ENCODE data around the gene IFFO2.
A peak's percentile ranks its signal among the peaks of the same experiment; 100 is the strongest.

IFFO2 gene

DNA sequence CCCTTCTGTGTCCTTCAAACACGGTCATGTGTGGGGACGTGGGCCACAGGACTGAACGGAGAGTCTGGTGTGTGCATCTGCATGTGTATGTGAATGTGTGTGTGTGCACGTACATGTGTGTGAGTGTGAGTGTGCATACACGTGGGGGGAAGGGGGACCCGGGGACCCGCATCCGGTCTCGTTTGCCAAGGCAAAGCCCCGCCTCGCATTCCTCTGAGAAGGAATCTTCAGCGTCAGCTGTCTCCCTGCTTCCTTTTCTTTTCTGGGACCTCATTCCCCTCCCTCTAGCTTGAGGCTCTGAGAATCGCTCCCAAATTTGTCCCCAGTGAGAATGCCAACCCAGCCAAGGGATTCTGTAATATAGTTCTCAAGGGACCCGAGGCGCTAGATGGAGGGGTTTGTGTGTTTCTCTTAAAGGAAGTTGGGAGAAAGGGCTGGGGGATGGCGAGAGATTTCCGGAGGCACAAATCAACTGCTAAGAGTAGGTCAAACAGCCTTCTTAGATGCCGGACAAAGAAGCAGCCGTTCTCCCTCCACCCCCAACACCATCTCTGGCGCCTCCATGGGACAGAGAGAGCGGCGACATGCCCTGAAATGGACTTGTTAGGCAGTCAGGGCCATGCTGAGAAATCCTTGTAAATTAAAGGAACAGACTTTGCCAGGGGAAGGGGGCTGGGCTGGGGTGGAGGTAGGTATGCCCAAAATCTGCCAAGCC lies 6.6 kb downstream of the IFFO2 start:
- peak; percentile 87 for DNase-seq

DNA sequence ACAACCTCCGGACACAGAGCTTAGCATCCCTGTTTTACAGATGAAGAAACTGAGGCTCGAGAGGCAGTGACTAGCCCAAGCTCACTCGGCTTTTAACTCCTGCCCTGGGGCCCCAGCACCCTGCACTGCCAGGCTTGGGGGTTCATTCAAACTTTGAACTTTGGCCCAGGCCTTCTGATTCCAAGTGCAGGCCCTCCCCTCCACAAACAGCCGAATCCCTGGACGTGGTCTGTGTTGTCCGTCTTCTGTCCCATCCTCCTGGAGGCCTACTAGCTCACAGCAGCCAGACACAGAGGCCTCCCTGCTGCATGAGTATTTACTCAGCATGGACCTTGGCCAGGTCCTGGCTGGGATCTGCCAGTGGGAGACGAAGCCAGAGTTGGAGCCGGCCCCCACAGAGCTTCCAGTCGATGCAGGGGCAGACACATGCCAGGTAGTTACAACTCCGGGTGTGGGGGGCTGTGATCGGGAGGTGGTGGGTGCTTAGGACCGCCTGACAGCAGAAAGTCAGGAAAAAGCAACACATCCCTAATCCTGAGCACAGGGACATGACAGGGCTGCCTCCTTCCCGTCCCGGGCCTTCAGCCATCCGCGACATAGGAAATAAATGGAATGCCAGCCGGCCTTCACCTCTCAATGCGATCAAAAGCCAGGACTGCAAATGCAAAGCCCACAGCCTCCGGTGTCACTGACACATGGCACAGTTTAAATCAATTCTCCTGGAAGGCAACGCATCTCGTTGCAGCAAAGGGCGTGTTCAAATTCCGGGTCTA lies 7.4 kb downstream of the IFFO2 start:
- peak; percentile 89 for DNase-seq

DNA sequence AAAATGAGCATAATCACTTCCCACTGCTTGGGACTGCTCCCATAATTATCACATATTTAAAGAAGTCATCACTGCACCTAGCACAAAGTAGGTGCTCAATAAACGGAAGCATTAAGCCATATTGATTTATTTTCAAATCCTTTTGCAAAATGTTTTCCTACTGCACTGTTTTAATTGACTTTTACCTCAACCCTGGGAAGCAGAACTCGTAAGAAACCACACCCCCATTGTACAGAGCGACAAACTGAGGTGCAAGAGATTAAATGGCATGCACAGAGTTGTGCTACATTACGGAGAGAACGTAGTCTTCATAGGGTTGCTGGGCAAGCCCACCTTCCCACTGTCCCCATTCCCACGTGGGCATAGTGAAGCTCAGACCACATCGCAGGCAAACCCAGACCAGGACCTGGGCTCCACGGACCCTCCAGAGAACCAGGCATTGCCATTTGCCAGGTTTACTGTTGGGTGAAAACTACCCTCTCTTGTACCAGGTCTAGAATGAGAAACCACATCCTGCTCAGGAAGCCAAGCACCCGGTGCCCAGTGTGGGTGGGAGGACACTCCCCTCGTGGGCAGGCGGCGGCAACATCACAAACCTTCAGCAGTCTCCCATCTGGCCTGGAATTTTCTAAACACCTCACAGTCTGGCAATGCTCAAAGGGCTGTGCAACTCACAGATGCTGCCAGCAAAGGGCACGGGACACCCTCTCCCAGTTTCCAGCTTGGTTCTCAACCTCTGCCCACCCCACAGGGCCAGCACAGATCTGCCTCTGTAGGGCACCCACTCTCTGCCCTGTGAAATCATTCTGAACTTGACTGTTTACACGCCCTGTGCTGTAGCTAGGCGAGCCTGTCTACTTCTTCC lies 8.2 kb downstream of the IFFO2 start:
- DNase-seq, result peak; percentile 44

DNA sequence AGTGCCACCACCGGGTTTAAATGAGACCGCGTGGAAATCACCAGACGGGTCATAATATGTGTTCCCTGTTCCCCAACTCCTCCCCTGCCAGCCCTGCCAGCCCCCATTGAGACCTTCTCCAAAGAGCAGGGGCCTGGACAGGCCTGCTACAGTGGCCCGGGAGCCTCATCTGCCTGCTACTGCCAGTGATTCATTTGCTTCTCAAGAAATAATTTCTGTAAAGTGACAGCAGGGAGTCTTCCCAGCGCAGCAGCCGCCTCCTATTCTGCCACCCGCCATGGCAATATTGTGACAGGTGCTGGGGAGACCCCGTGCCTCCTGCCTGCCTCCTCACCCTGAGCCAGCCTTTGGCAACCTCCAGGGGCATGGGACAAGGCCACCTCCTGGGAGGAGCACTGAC lies 8.9 kb downstream of the IFFO2 start:
- DNase-seq, result no peak

- no peak for DNase-seq
Measured at GRCh38 chr1:18946550-18947381, 9.7 kb downstream of the IFFO2 start.

DNA sequence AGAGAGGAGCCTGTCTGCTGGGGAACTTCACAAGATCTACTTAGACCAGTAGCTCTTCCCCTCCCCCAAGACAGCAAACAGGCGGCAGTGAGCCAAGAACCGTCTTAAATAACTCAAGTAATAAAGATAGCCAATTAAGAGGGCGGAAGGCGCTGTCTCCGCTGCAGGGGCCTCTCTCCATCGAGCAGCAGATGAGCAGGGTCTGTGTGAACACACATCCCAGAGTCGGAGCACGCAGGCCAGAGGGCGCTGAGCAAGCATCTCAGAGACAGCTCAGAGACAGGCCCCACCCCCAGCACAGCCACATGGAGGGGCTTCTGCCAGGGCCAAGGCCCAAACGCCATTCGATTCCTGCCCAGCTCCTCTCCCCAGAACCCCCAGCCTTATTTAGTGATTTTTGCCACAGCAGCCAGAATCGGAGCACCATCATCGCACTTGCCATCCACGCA lies 11.1 kb downstream of the IFFO2 start:
- DNase-seq, result peak; percentile 85

DNA sequence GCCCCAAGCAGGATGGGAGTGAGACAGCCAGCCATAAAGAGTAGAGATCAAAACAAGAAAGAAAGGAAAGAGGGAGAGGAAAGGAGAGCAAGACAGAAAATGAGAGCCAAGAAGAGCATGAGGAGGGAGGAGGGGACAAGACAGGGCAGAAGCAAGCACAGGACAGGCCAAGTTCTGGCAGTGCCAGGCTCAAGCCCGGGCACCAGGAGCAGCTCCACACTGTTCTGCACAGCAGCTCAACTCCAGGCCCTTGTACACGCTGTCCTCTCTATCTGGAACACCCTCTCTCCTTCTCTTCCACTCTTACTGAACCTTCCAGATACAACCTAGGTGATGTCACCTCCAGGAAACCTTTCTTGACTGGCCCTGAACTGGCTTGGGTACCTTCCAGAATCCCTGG lies 11.7 kb downstream of the IFFO2 start:
- no peak for DNase-seq

DNA sequence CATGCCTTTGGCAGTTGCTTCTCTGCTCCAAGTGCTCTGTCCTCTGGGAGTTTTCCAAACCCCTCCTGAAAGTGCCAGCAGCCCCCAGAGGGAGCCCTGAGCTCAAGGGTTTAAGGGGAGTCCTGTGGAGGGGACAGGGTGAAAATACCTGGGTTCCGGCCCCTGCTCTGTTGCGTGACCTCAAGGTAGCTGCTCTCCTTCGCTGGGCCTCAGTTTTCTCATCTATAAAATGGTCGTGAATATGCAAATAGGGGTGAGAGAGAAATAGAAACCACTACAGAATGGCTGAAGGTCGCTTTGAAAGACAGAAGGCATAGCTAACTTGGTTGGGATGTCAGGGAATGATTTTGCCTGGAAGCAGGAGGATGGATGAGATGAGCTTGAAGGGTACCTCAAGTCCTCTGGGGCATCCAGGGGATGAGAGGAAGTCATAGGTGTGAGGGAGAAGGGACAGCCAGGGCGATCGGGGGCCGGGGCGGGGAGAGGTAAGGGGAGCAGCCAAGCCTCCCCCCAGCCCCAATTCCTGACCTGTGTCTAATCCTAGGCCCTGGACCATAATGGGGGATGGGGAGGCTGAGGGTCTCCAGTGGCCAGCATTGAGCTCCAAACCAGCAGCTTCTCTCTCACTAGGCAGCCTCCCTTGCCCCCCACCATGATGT lies 12.4 kb downstream of the IFFO2 start:
- no peak for DNase-seq

DNA sequence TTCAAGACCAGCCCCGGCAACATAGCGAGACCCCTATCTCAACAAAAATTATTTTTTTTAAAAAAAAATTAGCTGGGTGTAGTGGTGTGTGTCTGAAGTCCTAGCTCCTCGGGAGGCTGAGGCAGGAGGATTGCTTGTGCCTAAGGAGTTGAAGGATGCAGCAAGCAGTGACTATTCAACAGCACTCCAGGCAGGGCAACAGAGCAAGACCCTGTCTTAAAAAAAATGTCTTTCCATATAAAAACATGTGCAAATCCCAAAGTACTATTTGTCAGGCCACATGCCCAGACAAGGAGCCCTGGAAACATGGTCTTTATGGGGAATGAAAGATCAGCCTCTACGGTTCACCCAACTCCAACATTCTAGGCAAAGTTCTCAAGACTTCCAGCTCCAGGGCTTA lies 13.3 kb downstream of the IFFO2 start:
- DNase-seq, result no peak

- DNase-seq, result no peak
Measured at GRCh38 chr1:18942340-18942739, 14.1 kb downstream of the IFFO2 start.

DNA sequence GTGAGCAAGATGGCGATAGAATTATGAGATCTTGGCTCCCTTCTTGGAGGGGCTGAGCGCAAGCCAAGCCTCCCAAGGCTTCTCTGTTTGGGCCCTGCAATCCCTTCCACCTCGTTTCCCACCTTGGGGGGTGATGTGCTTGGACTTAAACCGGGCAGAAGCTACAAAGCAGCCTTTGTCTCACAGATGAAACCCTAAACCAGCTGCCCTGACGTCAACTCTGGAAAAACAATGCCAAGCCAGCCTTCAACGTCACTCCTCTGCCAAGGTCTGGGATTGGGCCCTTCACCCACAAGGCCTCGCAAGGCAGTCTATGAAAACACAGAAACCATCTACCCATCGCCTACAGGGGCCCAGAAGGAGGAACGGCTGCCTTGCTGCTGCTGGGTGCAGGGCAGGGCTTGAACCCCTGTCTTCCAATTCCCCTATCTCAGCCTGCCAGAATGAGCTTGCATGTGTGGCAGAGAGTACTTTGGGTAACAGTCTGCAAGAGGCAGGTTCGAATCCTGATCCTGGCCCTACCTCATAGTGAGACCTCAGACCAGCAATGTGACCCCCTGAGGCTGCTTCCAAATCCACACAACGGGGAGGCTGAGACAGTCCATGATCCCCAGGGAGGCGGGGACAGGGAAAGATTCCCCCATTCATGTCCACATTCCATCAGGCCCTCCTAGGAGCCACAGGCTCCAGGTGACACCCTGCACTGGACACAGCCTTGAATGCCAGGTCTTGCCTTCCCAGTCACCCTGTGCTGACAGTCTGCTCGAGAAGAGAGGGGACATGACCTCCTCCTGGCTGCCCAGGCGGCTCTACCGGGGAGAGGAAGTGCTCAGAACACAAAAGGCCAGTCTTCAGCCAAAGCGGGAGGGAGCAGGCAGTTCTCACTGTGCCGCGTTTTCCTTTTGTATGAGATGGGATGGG lies 15.0 kb downstream of the IFFO2 start:
- DNase-seq, result peak; percentile 56

DNA sequence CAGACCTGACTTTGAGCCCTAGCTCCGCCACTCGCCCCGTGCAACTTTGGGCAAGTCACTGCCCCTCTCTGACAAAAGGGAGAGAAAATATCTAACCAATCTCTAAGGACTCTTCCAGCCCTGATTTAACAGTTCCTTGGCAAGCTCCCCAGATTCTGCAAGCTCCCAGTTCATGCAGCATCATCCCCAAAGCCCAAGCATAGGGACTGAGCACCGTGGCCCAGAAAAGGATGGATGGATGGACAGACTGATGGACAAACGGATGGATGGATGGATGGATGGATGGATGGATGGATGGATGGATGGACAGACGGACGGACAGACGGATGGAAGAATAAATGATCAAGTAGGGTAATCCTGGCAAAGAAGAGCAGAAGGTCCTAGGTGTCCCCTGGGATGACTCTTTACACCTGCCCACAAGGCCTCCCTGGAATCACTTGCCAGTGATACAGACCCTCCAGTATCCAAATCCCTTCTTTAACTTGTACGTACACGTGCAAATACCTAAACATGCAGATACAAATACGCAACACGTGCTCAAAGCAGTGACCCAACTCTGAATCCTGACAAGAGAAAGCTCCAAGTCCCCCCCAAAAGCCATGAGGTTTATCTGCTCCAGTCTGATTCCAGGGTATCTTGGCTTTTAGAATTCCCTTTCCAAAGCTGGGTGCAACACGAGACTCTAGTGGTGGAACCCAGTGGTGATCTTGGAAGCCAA lies 16.0 kb downstream of the IFFO2 start:
- peak; percentile 54 for DNase-seq

DNA sequence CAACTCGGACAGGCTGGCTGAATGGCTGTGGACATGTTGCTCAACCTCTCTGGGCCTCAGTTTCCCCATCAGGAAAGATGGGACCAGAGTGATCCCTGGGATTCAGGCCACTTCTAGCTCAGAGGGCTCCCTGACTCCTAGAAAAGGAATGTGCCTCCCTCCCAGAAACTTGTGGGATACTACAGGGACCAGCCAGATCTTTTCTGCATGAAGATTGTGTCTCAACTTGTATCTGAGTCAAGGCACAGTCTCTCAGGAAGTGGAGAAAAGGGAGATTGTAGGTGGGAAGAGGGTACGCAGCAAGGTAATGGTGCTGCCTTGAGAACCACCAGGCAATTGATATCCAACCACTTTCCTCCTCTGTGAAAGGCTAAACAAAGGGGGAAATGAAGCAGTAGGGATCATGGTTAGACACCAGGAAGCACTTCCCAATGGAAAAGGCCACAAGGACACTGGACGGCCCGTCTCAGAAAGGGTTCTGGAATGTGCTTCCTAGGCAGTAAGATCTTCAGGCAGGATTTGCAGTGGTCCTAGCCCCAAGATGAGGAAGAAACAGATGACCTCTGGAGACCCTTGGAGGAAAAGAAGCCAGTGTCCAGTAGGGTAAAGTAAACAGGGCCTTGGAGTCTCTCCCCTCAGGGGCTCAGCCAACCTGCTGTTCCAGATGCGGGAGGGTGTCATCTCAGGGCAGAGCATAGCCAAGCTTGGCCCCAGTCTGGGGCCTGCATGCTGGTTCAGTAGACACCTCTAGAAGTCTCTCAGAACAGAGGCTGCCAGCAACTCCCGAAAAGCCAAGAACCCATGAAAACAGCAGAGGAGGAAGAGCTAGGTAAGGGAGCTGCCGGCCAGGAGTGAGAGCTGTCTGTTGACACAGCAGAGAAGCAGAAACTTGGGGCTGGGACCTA lies 16.8 kb downstream of the IFFO2 start:
- peak; percentile 56 for DNase-seq

GRCh38 chr1:18938707-18939070 lies 17.8 kb downstream of the IFFO2 start:
- DNase-seq, result no peak

- no peak for DNase-seq
Measured at GRCh38 chr1:18938008-18938706, 18.3 kb downstream of the IFFO2 start.

DNA sequence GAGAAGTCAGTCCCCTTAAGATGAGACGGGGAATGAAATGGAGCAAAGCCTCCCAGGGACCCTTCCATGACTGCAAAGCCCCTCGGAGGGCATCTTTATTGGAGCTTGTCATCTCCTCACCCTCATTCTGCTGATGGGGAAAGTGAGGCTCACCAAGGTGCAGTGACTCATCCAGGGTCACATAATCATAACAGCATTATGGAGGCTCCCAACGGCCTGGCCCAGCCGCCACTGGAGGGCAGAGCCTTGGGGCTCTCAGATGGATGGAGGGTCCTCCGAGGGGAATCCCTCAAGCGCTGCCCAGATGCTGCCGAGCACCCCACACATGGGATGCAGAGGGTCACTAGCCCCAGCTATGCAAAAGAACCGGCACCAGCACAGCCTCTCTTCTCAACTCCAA lies 18.9 kb downstream of the IFFO2 start:
- DNase-seq, result no peak

DNA sequence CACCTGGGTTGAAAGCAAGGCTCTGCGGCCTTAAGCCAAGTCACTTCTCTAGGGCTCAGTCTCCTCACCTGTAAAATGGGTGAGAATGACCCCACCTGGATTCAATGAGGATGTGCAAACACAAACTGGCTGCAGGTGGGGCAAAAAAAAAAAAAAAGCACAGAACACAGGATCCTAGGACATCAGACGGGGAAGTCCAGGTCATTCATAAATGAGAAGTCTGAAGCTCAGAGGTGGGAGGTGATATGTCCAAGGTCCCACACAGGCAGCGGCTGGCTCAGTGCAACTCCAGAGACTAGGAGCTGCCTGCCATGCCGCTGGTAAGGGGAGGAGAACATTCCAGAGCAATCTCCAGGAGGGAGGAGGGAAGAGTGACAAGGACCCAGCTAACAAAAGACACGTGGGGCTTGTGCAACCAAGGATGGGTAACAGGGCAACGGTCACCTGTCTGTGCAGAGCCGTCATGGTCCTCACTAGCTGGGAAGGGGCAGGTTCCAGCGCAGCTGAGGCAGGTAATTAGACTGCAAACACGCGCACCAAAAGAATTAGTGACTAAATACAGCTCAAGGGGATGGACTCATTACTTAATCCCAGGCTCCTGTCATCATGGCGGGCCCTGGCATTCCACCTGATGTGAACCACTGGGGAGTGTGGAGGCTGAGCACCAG lies 19.5 kb downstream of the IFFO2 start:
- no peak for DNase-seq

DNA sequence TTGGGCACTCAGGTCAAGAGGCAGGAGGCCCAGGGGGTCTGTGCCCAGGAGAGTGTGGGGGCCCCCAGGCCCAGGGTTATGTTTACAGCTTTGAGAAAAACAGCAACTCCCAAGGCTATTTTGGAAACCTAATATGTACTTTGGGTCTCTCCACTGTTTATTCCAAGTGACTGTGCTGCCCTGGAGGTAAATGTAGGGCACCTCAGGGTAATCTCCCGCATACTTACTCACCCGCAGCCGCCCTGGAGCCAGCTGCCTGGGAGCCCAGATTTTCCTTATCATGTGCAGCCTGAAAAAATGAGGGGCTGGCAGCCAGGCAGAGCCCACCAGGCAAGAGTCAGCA lies 20.0 kb downstream of the IFFO2 start:
- DNase-seq, result no peak

Measured in fibroblast of upper back skin (primary cell).